IMR-90 (cell line): ENCODE data around the gene METTL25. TPM values are rescaled to one million over a fixed set of nuclear protein-coding genes. Genes with fewer than 3 reads are reported as not detected.

Source experiments
- ATAC-seq: fragments of 200-7000 bp; cut with Tn5 transposase; 2 replicates; pipeline ENCODE4 v1.9.1; 2020; ENCODE audit warnings: low read depth, mild to moderate bottlenecking, moderate library complexity
- BruUV-seq: library from RNA; stranded (reverse); fragments of 400-500 nt; replicated peaks from 2 replicates; lab custom pipeline; 2021; lab: Mats Ljungman, UMichigan
- CTCF ChIA-PET: fragments of 300-600 bp; formaldehyde crosslinking; extraction: SDS; loops from one replicate; lab custom pipeline; 2021; ENCODE audit warnings: antibody characterized with exemption; lab: Yijun Ruan, JAX
- POLR2A ChIA-PET: fragments of 300-600 bp; sonication (Branson Sonifier 250); formaldehyde crosslinking; loops from one replicate; lab custom pipeline; 2022; ENCODE audit warnings: antibody characterized with exemption; ENCODE audit not compliant: unreplicated experiment; lab: Charles Lee
- DNase-seq: peaks from one replicate; pipeline ENCODE4 v3.0.0; 2013
- H2AFZ ChIP-seq: replicated peaks from 2 replicates; pipeline ENCODE3; 2013; ENCODE audit warnings: low read length, mild to moderate bottlenecking; ENCODE audit not compliant: poor library complexity
- H2AK5ac ChIP-seq: 2 replicates; pipeline ENCODE4 v1.6.1; 2013; ENCODE audit warnings: low read depth, low read length, inconsistent platforms
- H2AK9ac ChIP-seq: replicated peaks from 2 replicates; pipeline ENCODE3; 2013; ENCODE audit warnings: mild to moderate bottlenecking, low read depth, low read length, moderate library complexity; ENCODE audit not compliant: poor library complexity
- H2BK120ac ChIP-seq: 2 replicates; pipeline ENCODE4 v1.6.1; 2013; ENCODE audit warnings: low read depth, low read length, inconsistent platforms
- H2BK15ac ChIP-seq: 3 replicates; pipeline ENCODE4 v1.6.1; 2013; ENCODE audit warnings: low read depth, low read length, inconsistent platforms
- H2BK20ac ChIP-seq: 2 replicates; pipeline ENCODE4 v1.6.1; 2013; ENCODE audit warnings: low read depth, mild to moderate bottlenecking, inconsistent platforms, low read length, moderate library complexity
- H2BK5ac ChIP-seq: 2 replicates; pipeline ENCODE4 v1.6.1; 2013; ENCODE audit warnings: mild to moderate bottlenecking, low read depth, low read length, inconsistent platforms; ENCODE audit not compliant: poor library complexity, severe bottlenecking
- H3K14ac ChIP-seq: replicated peaks from 2 replicates; pipeline ENCODE4 v1.6.1; 2013; ENCODE audit warnings: low read depth, low read length, inconsistent platforms
- H3K18ac ChIP-seq: 2 replicates; pipeline ENCODE4 v1.6.1; 2013; ENCODE audit warnings: low read depth, low read length, control low read depth
- H3K23ac ChIP-seq: 2 replicates; pipeline ENCODE4 v1.6.1; 2013; ENCODE audit warnings: low read depth, low read length, inconsistent platforms
- H3K27ac ChIP-seq: 2 replicates; pipeline ENCODE4 v1.5.1; 2013; ENCODE audit warnings: mild to moderate bottlenecking, control low read depth, low read length; ENCODE audit not compliant: insufficient read depth
- H3K27me3 ChIP-seq: 2 replicates; pipeline ENCODE4 v1.6.1; 2013; ENCODE audit warnings: low read length; ENCODE audit not compliant: control insufficient read depth, insufficient read depth
- H3K36me3 ChIP-seq: 2 replicates; pipeline ENCODE4 v1.6.1; 2013; ENCODE audit warnings: low read length, mixed read lengths; ENCODE audit not compliant: control insufficient read depth, insufficient read depth
- H3K4ac ChIP-seq: 2 replicates; pipeline ENCODE4 v1.6.1; 2013; ENCODE audit warnings: low read depth, low read length, inconsistent platforms
- H3K4me1 ChIP-seq: 2 replicates; pipeline ENCODE4 v1.6.1; 2013; ENCODE audit warnings: low read length, mixed read lengths; ENCODE audit not compliant: control insufficient read depth, insufficient read depth
- H3K4me2 ChIP-seq: 2 replicates; pipeline ENCODE4 v1.6.1; 2013; ENCODE audit warnings: low read depth, mild to moderate bottlenecking, control low read depth, low read length, moderate library complexity
- H3K4me3 ChIP-seq: 2 replicates; pipeline ENCODE4 v1.5.1; 2013; ENCODE audit warnings: low read depth, mild to moderate bottlenecking, control low read depth, low read length, moderate library complexity; ENCODE audit not compliant: insufficient read depth
- H3K56ac ChIP-seq: 2 replicates; pipeline ENCODE4 v1.6.1; 2013; ENCODE audit warnings: low read length, inconsistent platforms; ENCODE audit not compliant: insufficient read depth; ENCODE audit errors: extremely low read depth
- H3K79me1 ChIP-seq, 2 experiments: 2 replicates each; pipeline ENCODE4 v1.6.1; 2013; ENCODE audit warnings: low read length in 2 of 2, inconsistent platforms in 1 of 2, low read depth in 1 of 2
- H3K9ac ChIP-seq: 2 replicates; pipeline ENCODE4 v1.6.1; 2013; ENCODE audit warnings: low read depth, low read length, control low read depth
- H3K9me1 ChIP-seq: 2 replicates; pipeline ENCODE4 v1.6.1; 2013; ENCODE audit warnings: low read length, inconsistent platforms; ENCODE audit not compliant: insufficient read depth
- H3K9me3 ChIP-seq: 2 replicates; pipeline ENCODE4 v1.6.1; 2013; ENCODE audit warnings: low read length; ENCODE audit not compliant: control insufficient read depth, insufficient read depth
- H4K20me1 ChIP-seq: 2 replicates; pipeline ENCODE4 v1.6.1; 2013; ENCODE audit warnings: low read length, inconsistent platforms; ENCODE audit not compliant: insufficient read depth
- H4K5ac ChIP-seq: 2 replicates; pipeline ENCODE4 v1.6.1; 2013; ENCODE audit warnings: mild to moderate bottlenecking, low read depth, low read length, control low read depth
- H4K8ac ChIP-seq, 2 experiments: 2 replicates each; pipeline ENCODE4 v1.6.1; 2013; ENCODE audit warnings: low read depth in 2 of 2, low read length in 2 of 2, control low read depth in 1 of 2, inconsistent platforms in 1 of 2
- H4K91ac ChIP-seq: 2 replicates; pipeline ENCODE4 v1.6.1; 2013; ENCODE audit warnings: low read depth, low read length, inconsistent platforms; ENCODE audit not compliant: insufficient read depth
- MAFK ChIP-seq: IDR thresholded peaks from 2 replicates; pipeline ENCODE4 v1.6.1; 2012; ENCODE audit warnings: low read depth, low read length, improper control_type of control experiment
- USF2 ChIP-seq: fragments of 150-350 bp; IDR thresholded peaks from 2 replicates; pipeline ENCODE4 v1.6.1; 2017; ENCODE audit warnings: mild to moderate bottlenecking, antibody characterized with exemption, low read length, low read depth
- WGBS, 2 experiments: methylation state at CpG; one replicate each; pipeline versions ENCODE4 v1.1.5 to v1.1.7; 2013; ENCODE audit warnings: missing lambda C conversion rate in 2 of 2; ENCODE audit not compliant: insufficient read length in 1 of 2; ENCODE audit errors: extremely low coverage in 2 of 2; 5-methylcytosine and 5-hydroxymethylcytosine counted together
- dilution Hi-C: fragments of 300-500 bp; cut with HindIII; formaldehyde crosslinking; loops from one replicate; pipeline ENCODE4 v1.14.3; 2018; ENCODE audit warnings: low sequenced_read_pairs; ENCODE audit not compliant: unreplicated experiment
- in situ Hi-C: fragments of 300-500 bp; cut with MboI; formaldehyde crosslinking; loops from 3 replicates; pipeline ENCODE4 v1.14.3; 2019; ENCODE audit warnings: low sequenced_read_pairs, inconsistent platforms, mixed read lengths
- intact Hi-C: fragments of 100-400 bp; cut with micrococcal nuclease; formaldehyde crosslinking; loops from 2 replicates; pipeline ENCODE4 v1.10.0; 2022
- polyA plus RNA-seq, 3 experiments: library from polyadenylated mRNA; depleted of rRNA; stranded (reverse); fragments of >200 nt; gene quantifications; 2 replicates each; pipeline ENCODE4 v1.2.3, GENCODE V29; 2012; ENCODE audit warnings: low replicate concordance in 1 of 3
- total RNA-seq: library from RNA; depleted of rRNA; stranded (reverse); fragments of >200 nt; gene quantifications from 2 replicates; pipeline ENCODE4 v1.2.3, GENCODE V29; 2012

Gene METTL25
- total and polyA plus RNA-seq, 2 of the 4 experiments (the other 2 are of a cell fraction), result 2.6 to 3.0 TPM

- no peak overlapping the region for H2AFZ ChIP-seq
- H3K56ac ChIP-seq, result no peak overlapping the region
- H4K91ac ChIP-seq, result no peak overlapping the region
- H4K20me1 ChIP-seq, result no peaks in the 10 kb centered on the region
- no peak overlapping the region for H3K4ac ChIP-seq
- TF ChIP-seq USF2 (no peak), MAFK (peak; percentile 100)
- POLR2A ChIA-PET, result no interaction called here
- H3K36me3 ChIP-seq, result no peaks in the 10 kb centered on the region
- no TSS peak for BruUV-seq
- no peak overlapping the region for H4K5ac ChIP-seq
- in situ Hi-C loops (no loop called here), intact Hi-C loops (no loop called here), dilution Hi-C loops (no loop called here)
- H3K79me1 ChIP-seq, result no peaks in the 10 kb centered on the region
- no CpG with 5 or more reads among the region's 2 CpGs for WGBS, 2 experiments
- H3K9me1 ChIP-seq, result no peaks in the 10 kb centered on the region
- no peak overlapping the region for H2BK120ac ChIP-seq
- H4K8ac ChIP-seq, result no peak overlapping the region
- peaks cover 2% of the 10 kb centered on the region for H3K4me1 ChIP-seq
- no peaks in the 10 kb centered on the region for H3K27me3 ChIP-seq
- H3K27ac ChIP-seq, result peak overlapping the region; percentile 67; the same call in 1 of the 2 replicates
- ATAC-seq (peak; percentile 90), DNase-seq (peak; percentile 73)
- H2BK20ac ChIP-seq, result no peak overlapping the region
- no peaks in the 10 kb centered on the region for H3K9me3 ChIP-seq
- H3K18ac ChIP-seq, result peak overlapping the region; percentile 84; the same call in 1 of the 2 replicates
- H3K4me2 ChIP-seq, result no peak overlapping the region
- CTCF ChIA-PET, result no interaction called here
- H3K4me3 ChIP-seq, result no peak overlapping the region
- no peak overlapping the region for H2BK15ac ChIP-seq
- H3K14ac ChIP-seq, result no peak overlapping the region
- no peak overlapping the region for H2AK9ac ChIP-seq
- H3K23ac ChIP-seq, result no peak overlapping the region
- no peak overlapping the region for H3K9ac ChIP-seq
- H2BK5ac ChIP-seq, result no peak overlapping the region
- H2AK5ac ChIP-seq, result no peak overlapping the region
Measured at GRCh38 chr12:82425241-82425640, 66.9 kb downstream of the METTL25 start.
